Panc1 (cell line): Measurements from ENCODE around the gene GSG1L. TPM values are rescaled to one million over a fixed set of nuclear protein-coding genes. Genes with fewer than 3 reads are reported as not detected.

Source experiments
- ATAC-seq: fragments of 200-7000 bp; cut with Tn5 transposase; 2 replicates; pipeline ENCODE4 v1.9.1; 2020; ENCODE audit warnings: mild to moderate bottlenecking, moderate library complexity
- BruUV-seq: library from RNA; stranded (reverse); fragments of 400-500 nt; replicated peaks from 2 replicates; lab custom pipeline; 2021; lab: Mats Ljungman, UMichigan
- CTCF ChIA-PET: fragments of 300-600 bp; sonication (Branson Sonifier 250); formaldehyde crosslinking; loops from one replicate; lab custom pipeline; 2022; ENCODE audit warnings: antibody characterized with exemption; lab: Charles Lee
- POLR2A ChIA-PET: fragments of 300-600 bp; sonication (Branson Sonifier 250); formaldehyde crosslinking; loops from one replicate; lab custom pipeline; 2022; ENCODE audit warnings: antibody characterized with exemption; lab: Charles Lee
- DNase-seq: peaks from one replicate; pipeline ENCODE4 v3.0.0-alpha.2; 2010; ENCODE audit warnings: low read depth, low spot score
- H3K27ac ChIP-seq: 2 replicates; pipeline ENCODE4 v1.5.1; 2011; ENCODE audit warnings: mild to moderate bottlenecking, low read length, inconsistent platforms
- H3K27me3 ChIP-seq: fragments of 200-500 bp; sonication (Bioruptor generic); 2 replicates; pipeline ENCODE4 v1.6.0; 2014; ENCODE audit warnings: low read length, inconsistent platforms; ENCODE audit not compliant: control insufficient read depth, insufficient read depth
- H3K36me3 ChIP-seq: fragments of 200-500 bp; sonication (Bioruptor generic); 2 replicates; pipeline ENCODE4 v1.5.1; 2014; ENCODE audit warnings: inconsistent platforms, mild to moderate bottlenecking, low read length, moderate library complexity; ENCODE audit not compliant: control insufficient read depth, insufficient read depth
- H3K4me1 ChIP-seq: 2 replicates; pipeline ENCODE4 v1.5.1; 2011; ENCODE audit warnings: inconsistent platforms, mild to moderate bottlenecking, low read length, moderate library complexity; ENCODE audit not compliant: control insufficient read depth, insufficient read depth
- H3K4me3 ChIP-seq, 2 experiments: 2 replicates each; pipeline ENCODE4 v1.5.1; 2011 to 2012; ENCODE audit warnings: low read depth in 2 of 2, low read length in 2 of 2, mild to moderate bottlenecking in 2 of 2, inconsistent platforms in 1 of 2, moderate library complexity in 1 of 2
- H3K9me3 ChIP-seq: fragments of 200-500 bp; sonication (Bioruptor generic); 2 replicates; pipeline ENCODE4 v1.5.1; 2014; ENCODE audit warnings: low read depth, mild to moderate bottlenecking, inconsistent platforms, low read length, moderate library complexity; ENCODE audit not compliant: control insufficient read depth, insufficient read depth
- POLR2AphosphoS5 ChIP-seq: IDR thresholded peaks from 2 replicates; pipeline ENCODE4 v1.6.1; 2012; ENCODE audit warnings: mild to moderate bottlenecking, low read depth, low read length, moderate library complexity
- SIN3A ChIP-seq: IDR thresholded peaks from 2 replicates; pipeline ENCODE4 v1.6.1; 2012; ENCODE audit warnings: low read depth, mild to moderate bottlenecking, low read length, moderate library complexity, borderline replicate concordance; ENCODE audit not compliant: insufficient read depth
- TCF7L2 ChIP-seq: IDR thresholded peaks from 2 replicates; pipeline ENCODE4 v1.6.1; 2011; ENCODE audit warnings: mild to moderate bottlenecking, low read depth, low read length, inconsistent platforms
- in situ Hi-C: cut with HindIII; loops from 2 replicates; pipeline ENCODE4 v1.10.0; 2016; ENCODE audit warnings: low sequenced_read_pairs, low pct_unique_long_range_greater_than_20kb
- intact Hi-C: fragments of 100-400 bp; cut with micrococcal nuclease; formaldehyde crosslinking; loops from one replicate; pipeline ENCODE4 v1.10.0; 2022; ENCODE audit not compliant: unreplicated experiment
- total RNA-seq: library from RNA; stranded (reverse); gene quantifications from one replicate; pipeline ENCODE4 v1.2.1, GENCODE V29; 2021; ENCODE audit not compliant: unreplicated experiment
- TF ChIP-seq, protein P1 (sequence below): fragments of 450-650 bp; IDR thresholded peaks from 2 replicates; pipeline ENCODE4 v1.5.1; 2017; ENCODE audit warnings: mild to moderate bottlenecking
- TF ChIP-seq, protein P2 (sequence below), 2 experiments: IDR thresholded peaks; 2 replicates each; pipeline ENCODE4 v1.6.1; 2011 to 2012; ENCODE audit warnings: low read depth in 2 of 2, control low read depth in 1 of 2, low read length in 1 of 2, mild to moderate bottlenecking in 1 of 2, moderate library complexity in 1 of 2; ENCODE audit not compliant: insufficient read depth in 1 of 2

GSG1L gene
- total RNA-seq, 1 experiment from 2014 or later, result 0.08 TPM

DNA sequence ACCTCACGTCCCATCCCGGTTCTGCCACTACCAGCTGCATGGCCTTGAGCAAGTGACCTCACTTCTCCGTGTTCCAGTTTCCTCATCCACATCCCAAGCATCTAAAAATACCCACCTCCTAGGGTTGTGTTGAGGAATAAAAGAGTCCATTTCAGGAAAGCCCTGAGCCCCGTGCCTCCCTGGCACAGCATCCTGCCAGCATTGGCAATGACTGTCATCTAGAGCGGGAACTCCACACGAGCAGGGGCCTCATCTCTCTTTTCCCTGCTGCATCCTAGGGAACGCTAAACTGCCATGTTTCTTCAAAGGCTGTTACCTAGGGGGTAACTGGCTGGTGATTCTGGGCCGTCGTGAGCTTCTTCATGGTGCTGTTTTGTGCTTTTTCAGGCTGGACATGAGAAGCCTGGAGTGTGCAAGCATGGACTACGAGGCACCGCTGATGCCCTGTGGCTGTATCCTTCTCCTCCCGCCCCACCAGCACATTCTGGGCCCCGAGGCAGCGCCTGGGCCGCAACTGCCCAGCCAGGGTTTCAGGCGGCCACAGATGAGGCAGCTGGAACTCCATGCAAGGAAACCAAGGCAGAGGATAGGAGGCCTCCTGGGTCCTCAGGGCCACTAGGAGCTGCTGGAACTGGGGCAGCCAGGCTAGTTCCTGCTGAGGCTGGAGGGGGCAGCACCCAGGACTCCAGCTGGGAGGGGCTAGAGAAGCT lies 292.2 kb downstream of the GSG1L start:
- BruUV-seq, result no TSS peak
- H3K36me3 ChIP-seq, result no peaks in the 10 kb centered on the region
- H3K4me3 ChIP-seq, result no peak overlapping the region
- H3K9me3 ChIP-seq, result no peaks in the 10 kb centered on the region
- intact Hi-C loops (no loop called here), in situ Hi-C loops (no loop called here)
- TF ChIP-seq, protein P1, sequence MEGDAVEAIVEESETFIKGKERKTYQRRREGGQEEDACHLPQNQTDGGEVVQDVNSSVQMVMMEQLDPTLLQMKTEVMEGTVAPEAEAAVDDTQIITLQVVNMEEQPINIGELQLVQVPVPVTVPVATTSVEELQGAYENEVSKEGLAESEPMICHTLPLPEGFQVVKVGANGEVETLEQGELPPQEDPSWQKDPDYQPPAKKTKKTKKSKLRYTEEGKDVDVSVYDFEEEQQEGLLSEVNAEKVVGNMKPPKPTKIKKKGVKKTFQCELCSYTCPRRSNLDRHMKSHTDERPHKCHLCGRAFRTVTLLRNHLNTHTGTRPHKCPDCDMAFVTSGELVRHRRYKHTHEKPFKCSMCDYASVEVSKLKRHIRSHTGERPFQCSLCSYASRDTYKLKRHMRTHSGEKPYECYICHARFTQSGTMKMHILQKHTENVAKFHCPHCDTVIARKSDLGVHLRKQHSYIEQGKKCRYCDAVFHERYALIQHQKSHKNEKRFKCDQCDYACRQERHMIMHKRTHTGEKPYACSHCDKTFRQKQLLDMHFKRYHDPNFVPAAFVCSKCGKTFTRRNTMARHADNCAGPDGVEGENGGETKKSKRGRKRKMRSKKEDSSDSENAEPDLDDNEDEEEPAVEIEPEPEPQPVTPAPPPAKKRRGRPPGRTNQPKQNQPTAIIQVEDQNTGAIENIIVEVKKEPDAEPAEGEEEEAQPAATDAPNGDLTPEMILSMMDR, result no peak
- TF ChIP-seq POLR2AphosphoS5 (no peak), TCF7L2 (no peak), SIN3A (no peak)
- TF ChIP-seq, protein P2, sequence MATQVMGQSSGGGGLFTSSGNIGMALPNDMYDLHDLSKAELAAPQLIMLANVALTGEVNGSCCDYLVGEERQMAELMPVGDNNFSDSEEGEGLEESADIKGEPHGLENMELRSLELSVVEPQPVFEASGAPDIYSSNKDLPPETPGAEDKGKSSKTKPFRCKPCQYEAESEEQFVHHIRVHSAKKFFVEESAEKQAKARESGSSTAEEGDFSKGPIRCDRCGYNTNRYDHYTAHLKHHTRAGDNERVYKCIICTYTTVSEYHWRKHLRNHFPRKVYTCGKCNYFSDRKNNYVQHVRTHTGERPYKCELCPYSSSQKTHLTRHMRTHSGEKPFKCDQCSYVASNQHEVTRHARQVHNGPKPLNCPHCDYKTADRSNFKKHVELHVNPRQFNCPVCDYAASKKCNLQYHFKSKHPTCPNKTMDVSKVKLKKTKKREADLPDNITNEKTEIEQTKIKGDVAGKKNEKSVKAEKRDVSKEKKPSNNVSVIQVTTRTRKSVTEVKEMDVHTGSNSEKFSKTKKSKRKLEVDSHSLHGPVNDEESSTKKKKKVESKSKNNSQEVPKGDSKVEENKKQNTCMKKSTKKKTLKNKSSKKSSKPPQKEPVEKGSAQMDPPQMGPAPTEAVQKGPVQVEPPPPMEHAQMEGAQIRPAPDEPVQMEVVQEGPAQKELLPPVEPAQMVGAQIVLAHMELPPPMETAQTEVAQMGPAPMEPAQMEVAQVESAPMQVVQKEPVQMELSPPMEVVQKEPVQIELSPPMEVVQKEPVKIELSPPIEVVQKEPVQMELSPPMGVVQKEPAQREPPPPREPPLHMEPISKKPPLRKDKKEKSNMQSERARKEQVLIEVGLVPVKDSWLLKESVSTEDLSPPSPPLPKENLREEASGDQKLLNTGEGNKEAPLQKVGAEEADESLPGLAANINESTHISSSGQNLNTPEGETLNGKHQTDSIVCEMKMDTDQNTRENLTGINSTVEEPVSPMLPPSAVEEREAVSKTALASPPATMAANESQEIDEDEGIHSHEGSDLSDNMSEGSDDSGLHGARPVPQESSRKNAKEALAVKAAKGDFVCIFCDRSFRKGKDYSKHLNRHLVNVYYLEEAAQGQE (IDR thresholded peaks at IDR 0.05; ENCODE audit: insufficient read depth in 1 of 2, low read depth in 2 of 2, low read length in 1 of 2), result no peak
- ChIA-PET CTCF (no interaction called here), POLR2A (no interaction called here)
- no peaks in the 10 kb centered on the region for H3K27me3 ChIP-seq
- peaks cover 5% of the 10 kb centered on the region; the same call in 1 of the 2 replicates for H3K4me1 ChIP-seq
- ATAC-seq (no peak), DNase-seq (no peak)
- no peak overlapping the region for H3K27ac ChIP-seq

DNA sequence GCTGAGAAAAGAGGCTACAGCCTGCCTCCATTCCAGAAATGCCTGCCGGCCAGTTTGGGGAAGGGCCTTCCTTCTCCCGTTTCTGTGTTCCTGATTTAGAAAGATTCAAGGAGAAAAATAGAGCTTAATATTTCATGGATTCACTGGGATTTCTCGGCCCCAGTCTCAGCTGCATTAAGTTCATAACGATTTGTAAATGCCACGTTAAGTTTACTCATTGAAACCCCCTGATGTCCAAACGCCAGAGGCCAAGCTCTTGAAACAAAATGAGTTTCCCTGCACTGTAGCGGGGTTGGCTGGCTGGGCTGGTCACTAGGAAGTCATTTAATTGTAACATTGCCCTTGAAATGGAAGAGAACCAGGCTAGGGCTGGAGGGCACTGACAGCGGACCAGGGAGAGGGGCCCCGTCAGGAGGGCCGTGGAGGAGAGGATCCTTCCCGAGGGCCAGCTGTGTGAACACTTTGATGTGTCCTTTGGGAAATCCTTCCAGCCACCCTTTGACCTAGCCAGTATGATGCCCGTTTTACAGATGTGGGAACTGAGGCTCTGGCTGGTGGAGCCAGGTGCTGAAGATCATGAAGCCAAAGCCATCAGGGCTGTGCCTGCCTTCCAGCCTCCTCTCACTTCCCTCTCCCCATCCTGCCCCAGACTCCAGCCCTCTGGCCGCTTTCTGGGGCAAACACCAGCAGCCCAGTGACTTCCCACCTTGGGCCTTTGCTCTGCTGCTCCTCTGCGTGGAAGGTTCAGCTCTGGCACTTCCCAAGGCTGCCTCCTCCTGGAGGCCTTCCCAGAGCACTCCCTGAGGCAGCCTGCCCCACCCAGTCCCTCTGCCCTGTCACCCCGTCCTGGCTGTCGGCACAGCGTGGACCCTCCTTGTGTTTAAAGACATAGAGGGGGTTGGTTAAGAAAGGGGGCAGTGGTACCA lies 293.0 kb downstream of the GSG1L start:
- BruUV-seq, result no TSS peak
- no peak overlapping the region for H3K4me3 ChIP-seq
- ChIA-PET CTCF (no interaction called here), POLR2A (no interaction called here)
- ATAC-seq (no peak; the same call in 1 of the 2 replicates), DNase-seq (no peak)
- H3K4me1 ChIP-seq, result peaks cover 5% of the 10 kb centered on the region; the same call in 1 of the 2 replicates
- in situ Hi-C loops (no loop called here), intact Hi-C loops (no loop called here)
- TF ChIP-seq SIN3A (no peak), POLR2AphosphoS5 (no peak), TCF7L2 (no peak)
- TF ChIP-seq, protein P1, result no peak
- TF ChIP-seq, protein P2 (IDR thresholded peaks at IDR 0.05; ENCODE audit: insufficient read depth in 1 of 2, low read depth in 2 of 2, low read length in 1 of 2), result no peak
- H3K36me3 ChIP-seq, result no peaks in the 10 kb centered on the region
- H3K27ac ChIP-seq, result no peak overlapping the region
- H3K27me3 ChIP-seq, result no peaks in the 10 kb centered on the region
- H3K9me3 ChIP-seq, result no peaks in the 10 kb centered on the region
